HG03045 (cell line): Measurements from ENCODE around the gene FOXP1.

Experiments used
- ATAC-seq: cut with Tn5 transposase; IDR thresholded peaks from one replicate; pipeline ENCODE4 v1.9.1; 2021; ENCODE audit warnings: mild to moderate bottlenecking, moderate library complexity; ENCODE audit not compliant: unreplicated experiment

The FOXP1 gene

GRCh38 chr3:70911719-70912118 is 671.8 kb downstream of the FOXP1 start:
- no peak for ATAC-seq

- no peak for ATAC-seq
Measured at GRCh38 chr3:70905491-70905890, 678.0 kb downstream of the FOXP1 start.
